Gastroesophageal sphincter (tissue), 4 donors: ENCODE results near the gene EIF3C. TPM values are rescaled to one million over a fixed set of nuclear protein-coding genes. Genes with fewer than 3 reads are reported as not detected.
"Not testable (repeated sequence)": the region's sequence is repeated elsewhere in the genome, so short reads cannot be mapped to it uniquely, and the experiment has no call there.

Source experiments
- ATAC-seq: fragments of 150-250 bp; one replicate; pipeline ENCODE4 v1.9.1; 2016; ENCODE audit warnings: mild to moderate bottlenecking, moderate library complexity
- H3K27ac ChIP-seq, 4 donors: fragments of 200-600 bp; sonication (generic) in 3 of 4; 1 replicate in 3 of 4; 2 replicates in 1 of 4; pipeline ENCODE4 v1.5.1; 2016 to 2019
- H3K27me3 ChIP-seq: fragments of 200-600 bp; sonication (generic); one replicate; pipeline ENCODE4 v1.5.1; 2019
- H3K36me3 ChIP-seq, 2 donors: fragments of 200-600 bp; sonication (generic); one replicate each; pipeline ENCODE4 v1.5.1; 2019; ENCODE audit warnings: control low read depth in 1 of 2
- H3K4me1 ChIP-seq, 3 donors: fragments of 200-600 bp; sonication (generic); 1 replicate in 2 of 3; 2 replicates in 1 of 3; pipeline ENCODE4 v1.5.1; 2016 to 2019; ENCODE audit warnings: control low read depth in 2 of 3
- H3K4me3 ChIP-seq, 2 donors: fragments of 200-600 bp; sonication (generic); one replicate each; pipeline ENCODE4 v1.5.1; 2019; ENCODE audit warnings: mild to moderate bottlenecking in 1 of 2, moderate library complexity in 1 of 2
- H3K9me3 ChIP-seq, 3 donors: fragments of 200-600 bp; sonication (generic); one replicate each; pipeline ENCODE4 v1.5.1; 2017 to 2019; ENCODE audit warnings: control low read depth in 2 of 3
- WGBS, 2 donors: methylation state at CpG; one replicate each; pipeline ENCODE4 v1.1.5; 2018; ENCODE audit warnings: low coverage in 1 of 2; 5-methylcytosine and 5-hydroxymethylcytosine counted together
- total RNA-seq, 4 donors: library from RNA; depleted of rRNA; stranded (reverse); fragments of >200 nt; gene quantifications; one replicate each; pipeline ENCODE4 v1.1.0, GENCODE V29; 2016

The EIF3C gene
- total RNA-seq: 100 to 1,000 TPM in 3 of 4 donors, 10 to 100 TPM in 1; 95.7 to 301 (median 173) TPM

- ATAC-seq: peak; percentile 100
- WGBS, 2 donors: no CpG with 5 or more reads among the region's 66 CpGs
- H3K27me3 ChIP-seq, H3K36me3 ChIP-seq, H3K27ac ChIP-seq, H3K9me3 ChIP-seq, H3K4me1 ChIP-seq: not testable (repeated sequence)
- peak within 1 kb of the TSS in 1 of 2 donors; percentile 38 for H3K4me3 ChIP-seq
Observed at GRCh38 chr16:28711220-28712083, at the start of gene EIF3C. Gene EIF3C, plus strand, starts transcription at chr16:28711464. Its CDS starts 223 bp downstream, at chr16:28711687.

DNA sequence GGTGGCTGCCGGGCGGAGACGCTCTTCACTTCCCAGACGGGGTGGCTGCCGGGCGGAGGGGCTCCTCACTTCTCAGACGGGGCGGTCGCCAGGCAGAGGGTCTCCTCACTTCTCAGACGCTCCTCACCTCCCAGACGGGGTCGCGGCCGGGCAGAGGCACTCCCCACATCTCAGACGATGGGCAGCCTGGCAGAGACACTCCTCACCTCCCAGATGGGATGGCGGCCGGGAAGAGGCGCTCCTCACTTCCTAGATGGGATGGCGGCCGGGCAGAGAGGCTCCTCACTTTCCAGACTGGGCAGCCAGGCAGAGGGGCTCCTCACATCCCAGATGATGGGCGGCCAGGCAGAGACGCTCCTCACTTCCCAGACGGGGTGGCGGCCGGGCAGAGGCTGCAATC lies 45.0 kb upstream of the EIF3C start:
- not testable (repeated sequence) for H3K9me3 ChIP-seq, H3K27ac ChIP-seq, H3K4me1 ChIP-seq, H3K27me3 ChIP-seq, ATAC-seq, H3K4me3 ChIP-seq, H3K36me3 ChIP-seq
- no CpG with 5 or more reads among the region's 25 CpGs for WGBS, 2 donors

- H3K27ac ChIP-seq, H3K4me3 ChIP-seq, H3K27me3 ChIP-seq, H3K9me3 ChIP-seq, H3K36me3 ChIP-seq, H3K4me1 ChIP-seq, ATAC-seq: not testable (repeated sequence)
- no CpG with 5 or more reads among the region's 7 CpGs for whole genome bisulfite sequencing, 2 donors
Observed at GRCh38 chr16:28667480-28667879, 43.8 kb upstream of the EIF3C start.

- H3K27ac ChIP-seq, H3K4me1 ChIP-seq, ATAC-seq, H3K36me3 ChIP-seq, H3K9me3 ChIP-seq, H3K4me3 ChIP-seq, H3K27me3 ChIP-seq: not testable (repeated sequence)
- no CpG with 5 or more reads among the region's 4 CpGs for WGBS, 2 donors
Observed at GRCh38 chr16:28668199-28668598, 43.1 kb upstream of the EIF3C start.

GRCh38 chr16:28688327-28688952 lies 22.8 kb upstream of the EIF3C start:
- H3K9me3 ChIP-seq, H3K27ac ChIP-seq, H3K27me3 ChIP-seq, H3K4me3 ChIP-seq, H3K36me3 ChIP-seq, H3K4me1 ChIP-seq: not testable (repeated sequence)
- no CpG with 5 or more reads among the region's 10 CpGs for WGBS, 2 donors
- ATAC-seq: peak; percentile 97

GRCh38 chr16:28689425-28689824 lies 21.8 kb upstream of the EIF3C start:
- not testable (repeated sequence) for H3K36me3 ChIP-seq, H3K9me3 ChIP-seq, H3K4me1 ChIP-seq, H3K4me3 ChIP-seq, H3K27ac ChIP-seq, ATAC-seq, H3K27me3 ChIP-seq
- no CpG with 5 or more reads among the region's 13 CpGs for WGBS, 2 donors

- not testable (repeated sequence) for ATAC-seq, H3K27me3 ChIP-seq, H3K9me3 ChIP-seq, H3K36me3 ChIP-seq, H3K4me3 ChIP-seq, H3K27ac ChIP-seq, H3K4me1 ChIP-seq
- WGBS, 2 donors: 60 to 100% methylated on average over 1 to 2 of the region's 4 CpGs
Observed at GRCh38 chr16:28691722-28692121, 19.5 kb upstream of the EIF3C start.

DNA sequence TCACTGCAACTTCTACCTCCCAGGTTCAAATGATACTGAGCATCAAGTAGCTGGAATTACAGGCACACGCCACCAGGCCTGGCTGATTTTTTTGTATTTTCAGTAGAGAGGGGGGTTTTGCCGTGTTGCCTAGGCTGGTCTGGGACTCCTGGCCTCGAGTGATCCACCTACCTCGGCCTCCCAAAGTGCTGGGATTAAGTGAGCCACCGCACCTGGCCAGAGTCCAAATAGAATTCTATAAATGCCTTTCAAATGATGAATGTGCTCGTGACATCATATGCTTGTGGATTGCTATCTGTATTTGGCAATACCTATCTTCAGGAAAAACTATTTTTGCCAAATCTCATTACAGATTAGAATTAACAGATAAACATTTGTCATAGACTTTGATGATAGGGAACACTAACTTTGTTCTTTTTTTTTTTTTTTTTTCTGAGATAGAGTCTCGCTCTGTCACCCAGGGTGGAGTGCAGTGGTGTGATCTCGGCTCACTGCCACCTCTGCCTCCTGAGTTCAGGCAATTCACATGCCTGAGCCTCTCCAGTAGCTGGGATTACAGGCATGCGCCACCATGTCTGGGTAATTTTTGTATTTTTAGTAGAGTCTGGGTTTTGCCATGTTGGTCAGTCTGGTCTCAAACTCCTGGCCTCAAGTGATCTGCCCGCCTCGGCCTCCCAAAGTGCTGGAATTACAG lies 17.9 kb upstream of the EIF3C start:
- WGBS, 2 donors: no CpG with 5 or more reads among the region's 11 CpGs
- not testable (repeated sequence) for H3K27me3 ChIP-seq, H3K4me1 ChIP-seq, H3K4me3 ChIP-seq, H3K27ac ChIP-seq, H3K36me3 ChIP-seq, ATAC-seq, H3K9me3 ChIP-seq

DNA sequence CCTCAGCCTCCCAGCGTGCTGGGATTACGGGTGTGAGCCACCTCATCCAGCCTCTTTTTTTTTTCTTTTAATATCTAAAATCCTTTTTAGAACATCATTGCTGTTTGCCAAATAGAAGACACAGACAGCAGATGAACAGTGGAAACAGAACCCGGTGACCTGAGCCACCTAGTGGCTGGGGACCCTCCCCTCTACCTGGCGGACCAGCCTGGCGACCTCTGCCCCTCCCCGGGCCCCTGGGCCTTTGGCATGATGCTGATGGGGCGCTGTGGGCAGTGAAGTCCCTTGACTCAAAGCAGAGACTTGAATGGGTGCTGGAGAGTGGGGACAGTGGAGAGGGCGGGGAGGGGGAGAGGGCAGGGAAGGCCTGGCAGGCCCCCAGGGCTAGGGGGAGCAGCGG lies 11.5 kb upstream of the EIF3C start:
- WGBS, 2 donors: no CpG with 5 or more reads among the region's 9 CpGs
- ATAC-seq, H3K27me3 ChIP-seq, H3K4me1 ChIP-seq, H3K27ac ChIP-seq, H3K36me3 ChIP-seq, H3K9me3 ChIP-seq, H3K4me3 ChIP-seq: not testable (repeated sequence)

DNA sequence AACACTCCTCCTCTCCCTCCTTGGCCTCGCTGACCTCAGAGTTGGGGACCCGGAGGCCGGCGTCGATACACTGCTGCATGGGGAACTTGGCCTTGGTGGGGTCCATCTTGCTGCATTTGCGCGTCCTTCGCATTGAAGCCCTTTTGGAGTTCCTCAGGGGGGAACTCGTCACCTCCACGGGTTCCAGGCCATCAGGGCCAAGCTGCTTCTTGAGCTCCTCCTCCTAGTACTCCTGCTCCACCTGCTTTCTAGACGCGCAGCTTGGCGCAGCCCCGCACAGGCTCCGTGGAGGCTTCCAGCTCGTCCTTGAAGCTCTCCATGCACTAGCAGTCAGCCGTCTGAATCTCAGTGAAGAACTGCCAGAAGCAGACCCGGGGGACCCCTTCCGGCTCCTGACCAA lies 10.9 kb upstream of the EIF3C start:
- not testable (repeated sequence) for H3K27ac ChIP-seq, H3K9me3 ChIP-seq, H3K4me3 ChIP-seq, H3K4me1 ChIP-seq, H3K36me3 ChIP-seq, H3K27me3 ChIP-seq, ATAC-seq
- no CpG with 5 or more reads among the region's 19 CpGs for WGBS, 2 donors

DNA sequence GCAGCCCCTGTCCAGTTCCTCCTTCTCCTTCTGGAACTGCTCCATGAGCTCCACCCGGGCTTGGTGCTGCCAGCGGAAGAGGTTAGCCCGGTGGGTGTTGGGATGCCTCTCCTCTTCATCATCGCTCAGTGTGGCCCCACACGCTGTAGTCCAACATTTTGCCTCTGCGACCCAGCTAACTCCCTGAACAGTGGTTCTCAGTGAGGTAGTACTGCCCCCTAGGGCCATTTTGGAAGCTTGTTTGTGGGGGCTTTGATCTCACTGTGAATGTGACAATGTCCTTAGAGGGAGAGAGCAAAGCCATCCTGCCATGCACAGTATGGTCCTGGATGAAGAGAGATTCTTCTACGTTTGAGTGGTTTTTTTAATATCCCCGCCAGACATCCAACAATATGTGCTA lies 9.9 kb upstream of the EIF3C start:
- not testable (repeated sequence) for H3K9me3 ChIP-seq, H3K4me1 ChIP-seq, H3K4me3 ChIP-seq, H3K36me3 ChIP-seq, H3K27me3 ChIP-seq, H3K27ac ChIP-seq, ATAC-seq
- no CpG with 5 or more reads among the region's 8 CpGs for WGBS, 2 donors

- not testable (repeated sequence) for H3K9me3 ChIP-seq, H3K4me3 ChIP-seq, H3K27me3 ChIP-seq, H3K4me1 ChIP-seq, H3K27ac ChIP-seq, H3K36me3 ChIP-seq, ATAC-seq
- no CpG with 5 or more reads among the region's 7 CpGs for WGBS, 2 donors
Observed at GRCh38 chr16:28704246-28704645, 7.0 kb upstream of the EIF3C start.

DNA sequence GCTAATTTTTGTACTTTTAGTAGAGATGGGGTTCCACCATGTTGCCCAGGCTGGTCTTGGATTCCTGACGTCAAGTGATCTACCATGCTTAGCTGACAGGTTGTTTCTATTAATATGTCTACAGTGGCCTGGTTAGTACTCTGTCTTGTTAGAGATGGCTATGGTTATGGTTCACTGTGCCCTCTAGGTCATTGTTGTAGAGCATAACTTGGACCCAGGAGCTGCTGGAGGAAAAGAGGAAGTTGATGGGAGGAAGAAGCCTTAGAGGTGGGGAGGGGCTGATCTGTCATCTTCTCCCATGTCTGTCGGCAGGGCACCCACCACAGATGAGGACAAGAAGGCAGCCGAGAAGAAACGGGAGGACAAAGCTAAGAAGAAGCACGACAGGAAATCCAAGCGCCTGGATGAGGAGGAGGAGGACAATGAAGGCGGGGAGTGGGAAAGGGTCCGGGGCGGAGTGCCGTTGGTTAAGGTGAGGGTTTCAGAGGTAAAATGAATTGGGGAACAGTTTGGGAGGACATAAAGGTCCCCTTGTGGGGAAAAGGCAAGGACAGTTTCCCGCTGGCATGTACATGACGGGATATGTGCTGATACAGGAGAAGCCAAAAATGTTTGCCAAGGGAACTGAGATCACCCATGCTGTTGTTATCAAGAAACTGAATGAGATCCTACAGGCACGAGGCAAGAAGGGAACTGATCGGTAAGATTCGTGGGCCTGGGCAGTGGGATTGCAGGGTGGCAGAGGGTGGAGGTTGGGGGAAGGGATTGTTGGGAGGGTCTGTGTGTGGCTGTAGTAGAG lies 11.8 kb downstream of the EIF3C start:
- ATAC-seq, H3K27me3 ChIP-seq, H3K9me3 ChIP-seq, H3K36me3 ChIP-seq, H3K4me1 ChIP-seq, H3K4me3 ChIP-seq, H3K27ac ChIP-seq: not testable (repeated sequence)
- 90 to 95% methylated on average over 7 to 9 of the region's 15 CpGs for WGBS, 2 donors
